Testis (tissue), 3 donors: ENCODE results near the gene DNAAF3. TPM values are rescaled to one million over a fixed set of nuclear protein-coding genes. Genes with fewer than 3 reads are reported as not detected.
A peak's percentile ranks its signal among the peaks of the same experiment; 100 is the strongest.

Experiments used
- DNase-seq: peaks from one replicate; pipeline ENCODE4 v3.0.0-alpha.2; 2019
- H3K27ac ChIP-seq, 2 donors: fragments of 200-600 bp; sonication (generic); one replicate each; pipeline ENCODE4 v1.5.1; 2019
- H3K27me3 ChIP-seq: fragments of 200-600 bp; sonication (generic); one replicate; pipeline ENCODE4 v1.5.1; 2019
- H3K36me3 ChIP-seq: fragments of 200-600 bp; sonication (generic); one replicate; pipeline ENCODE4 v1.5.1; 2017; ENCODE audit warnings: low read depth; ENCODE audit errors: missing control alignments
- H3K4me1 ChIP-seq: fragments of 200-600 bp; sonication (generic); one replicate; pipeline ENCODE4 v1.5.1; 2019
- H3K4me3 ChIP-seq, 2 donors: fragments of 200-600 bp; sonication (generic); one replicate each; pipeline ENCODE4 v1.5.1; 2017 to 2019
- H3K9me3 ChIP-seq: fragments of 200-600 bp; sonication (generic); one replicate; pipeline ENCODE4 v1.5.1; 2017
- POLR2A ChIP-seq: fragments of 450-650 bp; IDR thresholded peaks from one replicate; pipeline ENCODE4 v1.6.1; 2017; ENCODE audit warnings: antibody characterized with exemption, mild to moderate bottlenecking, moderate library complexity
- WGBS, 2 donors: methylation state at CpG; one replicate each; pipeline ENCODE4 v1.1.5; 2018; 5-methylcytosine and 5-hydroxymethylcytosine counted together
- intact Hi-C: fragments of 100-400 bp; cut with DNase I; formaldehyde crosslinking; loops from one replicate; pipeline ENCODE4 v1.15.1; 2023; ENCODE audit warnings: low total_unique reads
- polyA plus RNA-seq: library from polyadenylated mRNA; stranded (reverse); fragments of 350-450 nt; fragmentation: Illumina TruSeq; extraction: RNeasy Lipid Tissue Mini Kit (QIAGEN cat#74804); gene quantifications from one replicate; pipeline ENCODE4 v1.2.3, GENCODE V29; 2014; ENCODE audit warnings: low read depth, low replicate concordance; ENCODE audit not compliant: insufficient read depth
- total RNA-seq, 2 donors: library from RNA; depleted of rRNA; stranded (reverse); fragments of >200 nt; gene quantifications; one replicate each; pipeline ENCODE4 v1.2.3, GENCODE V29; 2016
- TF ChIP-seq, protein P1 (sequence below), 3 experiments: fragments of 450-650 bp in 2 of 3; fragments of 200-600 bp in 1 of 3; sonication (generic) in 1 of 3; IDR thresholded peaks; one replicate each; pipeline ENCODE4 v1.5.1; 2016 to 2019; ENCODE audit warnings: antibody characterized with exemption in 3 of 3, mild to moderate bottlenecking in 2 of 3, moderate library complexity in 1 of 3

Gene DNAAF3
- total and polyA plus RNA-seq, 3 donors from 2014 or later, result 69.9 to 173 (median 102) TPM

DNA sequence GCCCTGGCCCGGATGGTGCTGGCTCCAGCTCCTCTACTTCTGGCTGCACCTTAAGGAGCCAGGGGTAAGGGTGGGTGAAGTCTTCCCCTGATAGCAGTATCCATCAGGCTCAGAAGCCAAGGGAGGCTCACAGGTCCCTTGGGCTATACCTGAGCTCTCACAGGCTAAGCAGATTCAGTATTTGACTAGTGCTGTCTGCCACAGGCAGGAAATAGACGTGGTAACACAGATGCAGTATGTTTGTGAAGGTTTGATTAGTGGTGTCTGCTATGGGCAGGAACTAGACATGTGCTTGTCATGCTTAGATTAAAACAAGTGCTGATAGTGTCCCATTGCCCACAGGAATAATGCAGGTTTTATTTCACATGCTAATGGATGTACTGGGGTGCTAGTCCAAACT is 9.7 kb upstream of the DNAAF3 start:
- WGBS, 2 donors, result 13 to 25% methylated on average over 2 of the region's 2 CpGs

DNA sequence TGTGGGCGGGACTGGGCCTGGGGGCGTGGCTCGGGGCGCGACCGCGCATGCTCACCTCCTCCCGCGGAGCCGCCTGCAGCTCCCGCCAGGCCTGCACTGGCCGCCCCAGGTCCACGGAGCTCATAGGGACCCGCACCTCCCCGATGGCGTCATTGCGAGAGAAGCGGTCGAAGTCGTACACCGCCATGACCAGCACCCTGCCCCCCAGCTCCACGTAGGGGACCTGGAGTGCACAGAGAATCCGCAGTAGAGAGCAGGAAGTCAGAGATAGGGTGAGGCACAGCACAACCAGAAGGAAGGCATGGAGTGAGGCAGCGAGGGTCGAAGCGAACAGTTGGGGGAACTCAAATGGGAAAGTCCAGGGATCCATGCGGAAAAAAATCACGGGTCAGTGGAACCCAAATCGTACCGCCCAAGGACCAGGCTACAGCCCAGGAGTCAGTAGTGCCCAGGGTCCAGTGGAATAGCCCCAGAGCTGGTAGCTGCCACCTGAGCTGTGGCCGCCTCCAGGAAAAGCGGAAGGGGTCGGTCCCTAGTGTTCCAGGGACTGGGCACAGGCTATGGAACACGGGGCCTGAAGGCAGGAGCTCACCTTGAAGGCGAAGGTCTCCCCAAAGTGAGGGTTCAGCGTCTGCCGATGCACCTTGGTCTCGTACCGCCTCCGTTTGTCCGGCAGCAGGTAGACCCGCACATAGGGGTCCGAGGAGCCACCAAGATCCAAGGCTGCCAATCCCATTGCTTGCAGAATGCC is 8.9 kb upstream of the DNAAF3 start:
- Histone ChIP-seq H3K27ac (no peak overlapping the region), H3K36me3 (no peaks in the 10 kb centered on the region), H3K9me3 (no peaks in the 10 kb centered on the region), H3K4me3 (peak overlapping the region; percentile 18 to 39), H3K27me3 (no peaks in the 10 kb centered on the region), H3K4me1 (peaks cover 4% of the 10 kb centered on the region)
- TF ChIP-seq POLR2A, result no peak
- TF ChIP-seq, protein P1, sequence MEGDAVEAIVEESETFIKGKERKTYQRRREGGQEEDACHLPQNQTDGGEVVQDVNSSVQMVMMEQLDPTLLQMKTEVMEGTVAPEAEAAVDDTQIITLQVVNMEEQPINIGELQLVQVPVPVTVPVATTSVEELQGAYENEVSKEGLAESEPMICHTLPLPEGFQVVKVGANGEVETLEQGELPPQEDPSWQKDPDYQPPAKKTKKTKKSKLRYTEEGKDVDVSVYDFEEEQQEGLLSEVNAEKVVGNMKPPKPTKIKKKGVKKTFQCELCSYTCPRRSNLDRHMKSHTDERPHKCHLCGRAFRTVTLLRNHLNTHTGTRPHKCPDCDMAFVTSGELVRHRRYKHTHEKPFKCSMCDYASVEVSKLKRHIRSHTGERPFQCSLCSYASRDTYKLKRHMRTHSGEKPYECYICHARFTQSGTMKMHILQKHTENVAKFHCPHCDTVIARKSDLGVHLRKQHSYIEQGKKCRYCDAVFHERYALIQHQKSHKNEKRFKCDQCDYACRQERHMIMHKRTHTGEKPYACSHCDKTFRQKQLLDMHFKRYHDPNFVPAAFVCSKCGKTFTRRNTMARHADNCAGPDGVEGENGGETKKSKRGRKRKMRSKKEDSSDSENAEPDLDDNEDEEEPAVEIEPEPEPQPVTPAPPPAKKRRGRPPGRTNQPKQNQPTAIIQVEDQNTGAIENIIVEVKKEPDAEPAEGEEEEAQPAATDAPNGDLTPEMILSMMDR (IDR thresholded peaks at IDR 0.05), result no peak
- intact Hi-C loops, result no loop called here
- DNase-seq, result peak; percentile 69
- 42 to 50% methylated on average over 20 to 41 of the region's 43 CpGs for WGBS, 2 donors

More for the DNA sequence above, 9.7 kb upstream of the DNAAF3 start:
- no peaks in the 10 kb centered on the region for H3K9me3 ChIP-seq
- no peak for DNase-seq
- H3K4me3 ChIP-seq, result no peak overlapping the region
- intact Hi-C loops, result no loop called here
- H3K27ac ChIP-seq, result no peak overlapping the region
- H3K36me3 ChIP-seq, result no peaks in the 10 kb centered on the region
- H3K4me1 ChIP-seq, result peaks cover 4% of the 10 kb centered on the region
- TF ChIP-seq, protein P1 (IDR thresholded peaks at IDR 0.05), result no peak
- no peak for TF ChIP-seq POLR2A
- no peaks in the 10 kb centered on the region for H3K27me3 ChIP-seq

DNA sequence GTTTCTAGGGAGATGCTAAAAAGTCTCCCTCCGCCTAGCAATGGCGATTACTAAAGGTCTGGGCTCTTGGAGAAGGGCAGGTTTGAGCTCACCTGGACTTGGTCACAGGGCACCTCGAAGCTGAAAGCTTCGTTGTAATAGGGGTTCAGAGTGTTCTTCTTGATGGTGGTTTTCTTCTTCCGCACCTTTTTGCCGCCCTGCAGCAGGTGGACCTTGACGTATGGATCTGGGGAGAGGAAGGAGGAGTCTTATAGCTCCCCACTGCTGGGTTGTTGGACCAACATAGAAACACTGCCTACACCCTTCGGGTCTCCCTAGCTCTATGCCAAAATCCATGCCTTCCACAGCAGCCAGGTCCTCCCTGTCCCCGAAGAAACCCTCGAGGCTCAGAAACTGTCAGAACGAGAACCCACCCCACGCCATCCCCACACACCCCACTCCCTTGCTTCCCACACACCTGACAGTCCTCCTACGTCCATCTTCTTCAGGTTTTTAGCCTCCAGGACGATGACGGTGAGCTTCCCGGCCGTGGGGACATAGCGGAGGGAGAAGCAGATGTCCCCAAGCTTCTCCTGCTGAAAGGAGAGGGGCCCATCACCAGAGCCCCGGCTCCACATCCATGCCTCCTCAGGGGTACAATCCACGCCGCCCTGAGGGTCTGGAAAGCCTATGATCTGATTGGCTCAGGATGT is 8.2 kb upstream of the DNAAF3 start:
- no peaks in the 10 kb centered on the region for H3K9me3 ChIP-seq
- no peak for TF ChIP-seq POLR2A
- TF ChIP-seq, protein P1 (IDR thresholded peaks at IDR 0.05), result no peak
- peak overlapping the region; percentile 18 to 39 for H3K4me3 ChIP-seq
- DNase-seq, result no peak
- 43 to 55% methylated on average over 15 to 21 of the region's 21 CpGs for WGBS, 2 donors
- no peaks in the 10 kb centered on the region for H3K36me3 ChIP-seq
- H3K27ac ChIP-seq, result no peak overlapping the region
- no peaks in the 10 kb centered on the region for H3K27me3 ChIP-seq
- peaks cover 4% of the 10 kb centered on the region for H3K4me1 ChIP-seq
- intact Hi-C loops, result no loop called here

DNA sequence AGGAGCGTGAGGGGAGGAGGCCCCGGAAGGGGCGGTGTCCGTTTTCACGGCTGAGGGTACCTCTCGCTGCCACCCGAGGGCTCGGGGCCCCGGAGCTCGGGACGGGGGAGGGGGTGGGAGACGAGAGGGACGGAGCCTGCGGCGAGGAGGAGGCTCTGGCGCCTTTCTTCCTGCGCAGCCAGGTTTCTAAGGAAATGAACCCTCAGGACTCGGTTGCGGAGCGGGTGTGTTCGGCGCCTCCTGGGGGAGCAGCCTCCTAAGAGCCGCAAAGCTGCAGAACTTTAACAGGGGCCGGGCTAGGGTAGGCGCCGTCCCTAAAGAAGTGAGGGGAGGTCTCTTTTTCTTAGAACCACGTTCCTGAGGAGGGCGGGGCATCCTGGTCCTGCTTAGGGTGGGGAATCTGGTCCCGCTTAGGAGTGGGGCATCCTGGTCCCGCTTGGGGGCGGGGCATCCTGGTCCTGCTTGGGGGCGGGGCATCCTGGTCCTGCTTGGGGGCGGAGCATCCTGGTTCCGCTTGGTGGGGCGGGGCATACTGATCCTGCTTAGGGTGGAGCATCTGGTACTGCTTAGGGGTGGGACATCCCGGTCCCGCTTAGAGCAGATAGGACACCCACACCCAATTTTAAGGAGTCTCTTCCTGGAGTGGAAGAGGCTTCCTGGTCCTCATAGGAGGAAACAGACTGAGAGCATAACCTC is 7.4 kb upstream of the DNAAF3 start:
- H3K36me3 ChIP-seq, result no peaks in the 10 kb centered on the region
- no peaks in the 10 kb centered on the region for H3K9me3 ChIP-seq
- H3K4me1 ChIP-seq, result peaks cover 4% of the 10 kb centered on the region
- WGBS, 2 donors, result 1 to 2% methylated on average over 9 to 37 of the region's 37 CpGs
- H3K27me3 ChIP-seq, result no peaks in the 10 kb centered on the region
- peak; percentile 77 for DNase-seq
- intact Hi-C loops, result no loop called here
- H3K4me3 ChIP-seq, result peak overlapping the region; percentile 39 to 54
- no peak overlapping the region for H3K27ac ChIP-seq
- TF ChIP-seq, protein P1 (IDR thresholded peaks at IDR 0.05), result no peak
- TF ChIP-seq POLR2A, result no peak
